Peyer's patch (tissue), 4 donors: ENCODE data around the gene DIP2B.

Source experiments
- CTCF ChIP-seq, 6 experiments: fragments of 450-650 bp in 4 of 6; fragments of 200-600 bp in 2 of 6; sonication (generic) in 1 of 6; IDR thresholded peaks; one replicate each; pipeline ENCODE4 v1.5.1; 2017 to 2019; ENCODE audit warnings: antibody characterized with exemption in 6 of 6, mild to moderate bottlenecking in 3 of 6, moderate library complexity in 1 of 6
- POLR2A ChIP-seq, 2 donors: fragments of 450-650 bp; IDR thresholded peaks; one replicate each; pipeline ENCODE4 v1.5.1; 2017; ENCODE audit warnings: antibody characterized with exemption in 2 of 2, mild to moderate bottlenecking in 2 of 2, moderate library complexity in 2 of 2

- no peak for TF ChIP-seq POLR2A (IDR thresholded peaks at IDR 0.05)
- no peak for TF ChIP-seq CTCF (IDR thresholded peaks at IDR 0.05)
Observed at GRCh38 chr12:50626026-50626425, 121.2 kb downstream of the DIP2B start.
